Mucosa of stomach (tissue), 1 donor: ENCODE measurements around the gene GAS2L1.

Experiments
- H3K27me3 ChIP-seq: one replicate; pipeline ENCODE4 v1.7.0; 2013; ENCODE audit warnings: mild to moderate bottlenecking, low read length; ENCODE audit not compliant: control insufficient read depth, insufficient read depth
- H3K36me3 ChIP-seq: one replicate; pipeline ENCODE4 v1.7.0; 2013; ENCODE audit warnings: low read length; ENCODE audit not compliant: control insufficient read depth, insufficient read depth
- H3K4me1 ChIP-seq: one replicate; pipeline ENCODE4 v1.7.0; 2013; ENCODE audit warnings: mild to moderate bottlenecking, low read length; ENCODE audit not compliant: control insufficient read depth, insufficient read depth
- H3K4me3 ChIP-seq: one replicate; pipeline ENCODE4 v1.7.0; 2013; ENCODE audit warnings: low read length
- H3K9ac ChIP-seq: one replicate; pipeline ENCODE4 v1.7.0; 2013; ENCODE audit warnings: mild to moderate bottlenecking, low read length, moderate library complexity
- H3K9me3 ChIP-seq: one replicate; pipeline ENCODE4 v1.7.0; 2013; ENCODE audit warnings: mild to moderate bottlenecking, low read length, moderate library complexity; ENCODE audit not compliant: control insufficient read depth
- donor health status: Pancreatic carcinoma.

The GAS2L1 gene

DNA sequence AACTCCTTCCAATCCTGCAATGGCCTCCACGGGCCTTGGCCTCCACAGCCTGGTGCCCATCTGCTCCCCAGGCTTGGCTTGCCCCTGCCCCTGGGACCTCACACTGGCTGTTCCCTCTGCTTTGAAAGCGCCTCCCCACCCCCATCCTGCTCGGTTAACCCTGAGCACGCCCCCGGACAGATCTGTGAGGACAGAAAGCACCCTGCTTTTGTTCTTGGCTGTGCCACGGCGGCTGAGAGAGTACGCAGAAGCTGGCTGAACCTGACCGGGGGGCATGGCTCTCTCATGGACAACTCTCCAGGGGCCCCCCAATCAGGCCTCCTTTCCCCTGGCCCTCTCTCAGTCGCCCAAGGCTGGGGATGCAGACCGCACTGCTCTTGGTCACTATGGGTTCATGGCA, 29.2 kb downstream of the GAS2L1 start:
- Histone ChIP-seq H3K9me3 (no peaks in the 10 kb centered on the region), H3K4me1 (no peaks in the 10 kb centered on the region), H3K9ac (no peak overlapping the region), H3K36me3 (peaks cover 22% of the 10 kb centered on the region), H3K4me3 (no peak overlapping the region), H3K27me3 (no peaks in the 10 kb centered on the region)

DNA sequence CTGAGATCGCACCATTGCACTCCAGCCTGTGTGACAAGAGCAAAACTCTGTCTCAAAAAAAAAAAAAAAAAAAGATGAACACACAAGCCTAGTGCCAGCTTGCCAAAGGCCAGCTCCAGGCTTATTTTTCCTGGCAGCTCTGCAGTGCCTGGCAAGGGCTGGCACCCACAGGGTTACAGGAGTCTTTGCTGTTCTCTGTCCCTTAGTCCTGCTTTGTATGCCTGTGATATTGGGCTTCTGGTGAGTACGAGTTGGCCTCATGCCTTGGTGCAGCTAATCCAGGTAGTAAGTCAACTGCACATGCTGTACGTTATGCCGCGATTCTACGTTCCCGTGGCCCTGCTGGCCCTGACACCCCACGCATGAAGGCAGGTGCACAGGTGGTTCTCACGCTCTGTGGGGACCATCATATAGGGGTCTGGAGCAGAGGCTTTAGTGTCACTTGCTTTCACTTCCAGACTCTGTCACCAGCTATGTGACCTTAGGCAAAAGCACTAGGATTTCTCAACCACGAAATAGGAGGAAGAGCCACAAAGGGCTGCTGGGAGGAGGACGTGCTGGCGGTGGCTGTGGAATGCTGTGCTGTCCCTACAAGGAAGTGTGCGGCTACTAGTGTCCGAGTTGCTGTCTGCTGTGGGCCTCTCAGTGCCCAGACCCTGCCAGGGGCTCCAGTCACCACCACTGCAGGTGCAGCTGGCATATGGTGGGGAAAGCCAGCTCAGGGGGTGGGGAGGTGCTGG, 30.5 kb downstream of the GAS2L1 start:
- H3K36me3 ChIP-seq: peaks cover 26% of the 10 kb centered on the region
- H3K9ac ChIP-seq: no peak overlapping the region
- H3K27me3 ChIP-seq: no peaks in the 10 kb centered on the region
- no peaks in the 10 kb centered on the region for H3K4me1 ChIP-seq
- no peak overlapping the region for H3K4me3 ChIP-seq
- H3K9me3 ChIP-seq: no peaks in the 10 kb centered on the region

DNA sequence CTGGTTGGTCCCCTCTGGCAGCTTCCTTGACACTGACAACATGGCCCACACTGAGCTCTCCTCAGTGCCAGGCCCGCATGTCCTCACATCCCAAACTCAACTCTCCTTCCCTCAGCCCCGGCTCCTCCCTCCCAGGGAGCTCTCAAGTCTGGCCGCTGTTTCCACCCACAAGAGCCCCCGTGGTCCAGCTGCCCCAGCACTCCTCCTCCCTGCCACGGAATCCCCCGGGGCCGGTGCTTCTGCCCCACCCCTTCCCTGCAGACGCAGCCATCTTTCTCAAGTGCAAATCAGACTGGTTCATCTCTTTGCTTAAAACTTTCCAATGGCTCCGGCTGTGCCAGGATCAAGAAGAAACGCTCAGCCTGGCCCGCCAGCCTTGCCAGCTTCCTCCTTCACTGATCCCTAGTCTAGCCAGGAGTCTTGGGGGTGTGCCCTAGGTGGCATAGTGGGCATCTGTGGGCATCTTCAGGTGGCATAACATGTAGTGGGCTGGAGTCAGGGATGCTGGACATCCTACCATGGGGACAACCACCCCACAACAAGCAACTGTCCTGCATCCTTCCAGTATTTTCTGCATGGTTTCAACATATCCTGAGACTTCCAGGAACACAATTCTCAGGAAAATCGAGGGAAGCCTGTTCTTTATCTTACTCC, 31.3 kb downstream of the GAS2L1 start:
- H3K36me3 ChIP-seq: peaks cover 26% of the 10 kb centered on the region
- no peak overlapping the region for H3K4me3 ChIP-seq
- no peaks in the 10 kb centered on the region for H3K9me3 ChIP-seq
- no peaks in the 10 kb centered on the region for H3K27me3 ChIP-seq
- no peaks in the 10 kb centered on the region for H3K4me1 ChIP-seq
- H3K9ac ChIP-seq: no peak overlapping the region

DNA sequence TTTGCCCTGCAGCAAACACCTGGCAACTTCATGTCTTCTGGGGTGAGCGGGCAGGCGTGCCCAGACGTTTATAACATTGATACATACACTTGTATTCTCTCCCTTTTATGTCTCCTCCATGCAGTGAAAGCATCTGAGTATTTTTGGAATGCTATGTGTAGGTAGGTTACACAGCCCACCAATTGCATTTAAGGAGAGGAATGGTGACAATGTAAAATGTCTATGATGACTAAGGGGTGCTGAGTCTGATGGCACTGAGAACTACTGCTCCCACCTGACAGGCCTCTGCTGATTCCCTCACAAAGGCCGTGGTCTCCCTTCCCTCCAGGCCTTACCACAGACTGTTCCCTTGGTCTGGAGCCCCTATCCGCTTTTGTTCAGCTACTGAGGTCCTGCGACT, 31.9 kb downstream of the GAS2L1 start:
- Histone ChIP-seq H3K4me3 (no peak overlapping the region), H3K9me3 (no peaks in the 10 kb centered on the region), H3K36me3 (peaks cover 26% of the 10 kb centered on the region), H3K27me3 (no peaks in the 10 kb centered on the region), H3K4me1 (no peaks in the 10 kb centered on the region), H3K9ac (no peak overlapping the region)

- Histone ChIP-seq H3K36me3 (peaks cover 26% of the 10 kb centered on the region), H3K9ac (no peak overlapping the region), H3K27me3 (no peaks in the 10 kb centered on the region), H3K4me3 (no peak overlapping the region), H3K9me3 (no peaks in the 10 kb centered on the region), H3K4me1 (no peaks in the 10 kb centered on the region)
Measured at GRCh38 chr22:29339381-29340235, 33.2 kb downstream of the GAS2L1 start.

- no peaks in the 10 kb centered on the region for H3K27me3 ChIP-seq
- no peaks in the 10 kb centered on the region for H3K4me1 ChIP-seq
- no peak overlapping the region for H3K9ac ChIP-seq
- no peak overlapping the region for H3K4me3 ChIP-seq
- H3K36me3 ChIP-seq: peaks cover 26% of the 10 kb centered on the region
- H3K9me3 ChIP-seq: no peaks in the 10 kb centered on the region
Measured at GRCh38 chr22:29340566-29340965, 34.1 kb downstream of the GAS2L1 start.

GRCh38 chr22:29341056-29341848, 34.8 kb downstream of the GAS2L1 start:
- Histone ChIP-seq H3K4me3 (no peak overlapping the region), H3K9ac (no peak overlapping the region), H3K27me3 (no peaks in the 10 kb centered on the region), H3K36me3 (peaks cover 26% of the 10 kb centered on the region), H3K9me3 (no peaks in the 10 kb centered on the region), H3K4me1 (no peaks in the 10 kb centered on the region)

- Histone ChIP-seq H3K9ac (no peak overlapping the region), H3K27me3 (no peaks in the 10 kb centered on the region), H3K36me3 (peaks cover 26% of the 10 kb centered on the region), H3K4me1 (no peaks in the 10 kb centered on the region), H3K4me3 (no peak overlapping the region), H3K9me3 (no peaks in the 10 kb centered on the region)
Measured at GRCh38 chr22:29341849-29342127, 35.3 kb downstream of the GAS2L1 start.

- Histone ChIP-seq H3K9ac (no peak overlapping the region), H3K27me3 (no peaks in the 10 kb centered on the region), H3K9me3 (no peaks in the 10 kb centered on the region), H3K4me3 (no peak overlapping the region), H3K4me1 (no peaks in the 10 kb centered on the region), H3K36me3 (peaks cover 25% of the 10 kb centered on the region)
Measured at GRCh38 chr22:29342177-29342576, 35.7 kb downstream of the GAS2L1 start.

- H3K4me3 ChIP-seq: no peak overlapping the region
- H3K9me3 ChIP-seq: no peaks in the 10 kb centered on the region
- no peak overlapping the region for H3K9ac ChIP-seq
- peaks cover 23% of the 10 kb centered on the region for H3K36me3 ChIP-seq
- H3K4me1 ChIP-seq: no peaks in the 10 kb centered on the region
- H3K27me3 ChIP-seq: no peaks in the 10 kb centered on the region
Measured at GRCh38 chr22:29342577-29343312, 36.3 kb downstream of the GAS2L1 start.

- H3K9ac ChIP-seq: no peak overlapping the region
- H3K27me3 ChIP-seq: no peaks in the 10 kb centered on the region
- H3K4me3 ChIP-seq: no peak overlapping the region
- H3K4me1 ChIP-seq: no peaks in the 10 kb centered on the region
- no peaks in the 10 kb centered on the region for H3K9me3 ChIP-seq
- peaks cover 23% of the 10 kb centered on the region for H3K36me3 ChIP-seq
Measured at GRCh38 chr22:29343313-29343805, 36.9 kb downstream of the GAS2L1 start.
